Right lobe of liver (tissue), 4 donors: ENCODE data around the gene MDM1.

Experiments used
- POLR2A ChIP-seq: fragments of 450-650 bp; IDR thresholded peaks from one replicate; pipeline ENCODE4 v1.6.1; 2017; ENCODE audit warnings: antibody characterized with exemption, mild to moderate bottlenecking
- TF ChIP-seq, protein P1 (sequence below), 4 donors: fragments of 200-600 bp in 3 of 4; fragments of 450-650 bp in 1 of 4; IDR thresholded peaks; one replicate each; pipeline versions ENCODE4 v1.5.1 to v1.8.0; 2016 to 2022; ENCODE audit warnings: antibody characterized with exemption in 4 of 4, mild to moderate bottlenecking in 2 of 4
- donor health status: DM: no; HTN: no; CAD: no.
- donor health status: DM: no; HTN: no; CAD: no.
- donor health status: DM: no; HTN: yes; CAD: no.

DNA sequence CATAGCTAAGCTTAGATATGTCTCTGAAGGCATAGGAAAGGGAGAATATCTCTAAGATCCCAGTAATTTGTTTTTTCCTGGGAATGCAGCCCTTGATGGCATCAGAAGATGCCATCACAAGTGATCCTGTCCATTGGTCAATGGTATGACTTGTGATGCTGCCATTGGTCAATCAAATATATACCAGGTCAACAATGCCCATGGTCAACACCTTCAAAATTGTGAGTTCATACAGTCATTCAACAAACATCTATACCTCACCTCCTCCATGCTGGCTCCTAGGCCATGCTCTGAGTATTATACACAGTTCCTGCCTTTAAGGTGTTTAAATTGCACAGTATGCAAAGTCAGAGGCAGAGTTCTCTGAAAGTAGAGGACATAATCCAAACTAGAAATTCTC is 59.4 kb downstream of the MDM1 start:
- TF ChIP-seq, protein P1, sequence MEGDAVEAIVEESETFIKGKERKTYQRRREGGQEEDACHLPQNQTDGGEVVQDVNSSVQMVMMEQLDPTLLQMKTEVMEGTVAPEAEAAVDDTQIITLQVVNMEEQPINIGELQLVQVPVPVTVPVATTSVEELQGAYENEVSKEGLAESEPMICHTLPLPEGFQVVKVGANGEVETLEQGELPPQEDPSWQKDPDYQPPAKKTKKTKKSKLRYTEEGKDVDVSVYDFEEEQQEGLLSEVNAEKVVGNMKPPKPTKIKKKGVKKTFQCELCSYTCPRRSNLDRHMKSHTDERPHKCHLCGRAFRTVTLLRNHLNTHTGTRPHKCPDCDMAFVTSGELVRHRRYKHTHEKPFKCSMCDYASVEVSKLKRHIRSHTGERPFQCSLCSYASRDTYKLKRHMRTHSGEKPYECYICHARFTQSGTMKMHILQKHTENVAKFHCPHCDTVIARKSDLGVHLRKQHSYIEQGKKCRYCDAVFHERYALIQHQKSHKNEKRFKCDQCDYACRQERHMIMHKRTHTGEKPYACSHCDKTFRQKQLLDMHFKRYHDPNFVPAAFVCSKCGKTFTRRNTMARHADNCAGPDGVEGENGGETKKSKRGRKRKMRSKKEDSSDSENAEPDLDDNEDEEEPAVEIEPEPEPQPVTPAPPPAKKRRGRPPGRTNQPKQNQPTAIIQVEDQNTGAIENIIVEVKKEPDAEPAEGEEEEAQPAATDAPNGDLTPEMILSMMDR (IDR thresholded peaks at IDR 0.05): no peak
- TF ChIP-seq POLR2A: no peak
